Activated CD8-positive, alpha-beta memory T cell treated with anti-CD3 and anti-CD28 coated beads for 36 hours (primary cell): ENCODE results near the gene BCL2. TPM values are rescaled to one million over a fixed set of nuclear protein-coding genes. Genes with fewer than 3 reads are reported as not detected.

Experiments
- CTCF ChIA-PET: fragments of 350-600 bp; sonication (Branson Sonifier 250); formaldehyde crosslinking; loops from one replicate; lab custom pipeline; 2021; ENCODE audit warnings: antibody characterized with exemption; lab: Charles Lee
- POLR2A ChIA-PET: fragments of 350-600 bp; sonication (Branson Sonifier 250); formaldehyde crosslinking; loops from one replicate; lab custom pipeline; 2021; ENCODE audit warnings: antibody characterized with exemption; lab: Charles Lee
- total RNA-seq, 2 experiments: library from RNA; stranded (reverse); gene quantifications; one replicate each; pipeline ENCODE4 v1.2.3, GENCODE V29; 2021

Gene BCL2
- total RNA-seq, 2 experiments from 2014 or later = 74.9 to 75.7 TPM

DNA sequence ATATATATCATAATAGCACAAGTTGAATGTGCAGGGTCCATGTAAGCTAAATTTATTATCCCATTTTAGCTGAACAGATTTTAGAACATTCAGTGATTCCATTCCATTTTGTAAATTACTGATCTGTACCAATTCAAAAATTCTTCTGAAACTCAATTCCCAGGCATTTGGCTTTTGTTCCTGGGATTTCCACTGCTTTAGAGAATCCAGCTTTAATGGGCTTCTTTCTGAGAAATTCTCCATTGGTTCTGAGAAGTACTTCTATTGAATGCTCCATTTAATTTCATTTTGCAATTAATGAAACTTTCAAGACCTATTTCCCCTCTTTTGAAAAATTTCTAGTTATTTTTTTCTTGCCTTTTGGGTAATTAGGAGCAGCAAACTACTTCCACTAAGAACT lies 36.8 kb downstream of the BCL2 start:
- ChIA-PET POLR2A (no interaction called here), CTCF (interaction anchor here (1.9 kb wide), 1 partner anchor 35 kb away, joined by 4 read pairs; no protein-coding TSS in a partner anchor)

DNA sequence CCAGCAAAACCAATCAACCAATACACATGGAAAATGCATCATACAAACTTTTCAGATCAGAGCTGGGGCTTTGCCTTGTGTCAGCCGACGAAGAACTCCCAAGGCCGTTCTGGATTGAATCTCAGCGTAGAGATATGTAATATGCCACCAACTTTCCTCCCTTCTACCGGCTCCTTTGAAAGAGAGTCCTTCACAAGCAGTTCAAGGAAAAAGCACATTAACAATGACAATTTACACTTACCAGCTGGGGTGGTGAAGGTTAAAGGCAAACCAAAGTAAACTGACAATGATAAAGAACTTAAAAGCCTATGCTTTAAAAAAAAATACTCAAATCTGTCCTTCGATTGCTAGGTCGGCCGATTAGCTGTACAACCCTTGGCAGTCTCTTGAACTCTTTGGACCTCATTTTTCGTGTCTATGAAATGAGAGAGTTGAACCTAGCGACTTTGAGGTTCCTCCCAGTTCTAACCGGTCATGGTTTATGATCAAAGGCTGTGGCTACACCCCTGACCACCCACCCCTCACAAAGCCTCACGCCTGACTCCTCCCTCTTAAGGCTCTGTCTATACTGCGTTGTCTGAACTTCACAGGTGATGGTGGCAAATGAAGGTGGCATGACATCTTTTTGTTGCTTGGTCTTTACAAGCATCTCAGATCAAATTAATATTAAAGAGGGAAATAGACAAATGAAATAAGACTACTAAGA lies 46.2 kb downstream of the BCL2 start:
- ChIA-PET CTCF (interaction anchor here (1.8 to 2.5 kb wide), 2 partner anchors 18 to 44 kb away, joined by 7 read pairs; no protein-coding TSS in a partner anchor), POLR2A (no interaction called here)

DNA sequence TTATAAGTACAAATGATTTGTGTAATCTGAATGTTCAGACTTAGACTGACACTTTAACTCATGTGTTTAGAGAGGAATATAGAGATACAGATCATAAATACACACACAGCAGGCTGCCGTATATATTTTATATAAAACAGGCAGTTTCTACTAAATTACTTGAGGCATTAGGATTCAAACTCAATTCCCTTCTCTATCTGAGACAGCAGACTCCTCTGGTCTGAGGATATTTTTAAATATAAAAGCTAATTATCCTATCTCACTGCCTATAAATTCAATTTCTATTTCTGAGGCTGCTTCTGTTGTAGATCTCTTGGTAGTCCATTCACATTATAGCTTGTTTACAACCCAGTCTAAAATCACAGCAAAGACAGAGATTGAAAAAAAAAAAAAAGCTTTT lies 46.9 kb downstream of the BCL2 start:
- CTCF ChIA-PET = interaction anchor here (1.8 to 2.5 kb wide), 2 partner anchors 19 to 45 kb away, joined by 7 read pairs; no protein-coding TSS in a partner anchor
- POLR2A ChIA-PET = no interaction called here

GRCh38 chr18:63271881-63272299 lies 47.7 kb downstream of the BCL2 start:
- ChIA-PET POLR2A (no interaction called here), CTCF (interaction anchor here (0.9 to 2.5 kb wide), 2 partner anchors 20 to 27 kb away, joined by 4 to 7 read pairs; no protein-coding TSS in a partner anchor)

DNA sequence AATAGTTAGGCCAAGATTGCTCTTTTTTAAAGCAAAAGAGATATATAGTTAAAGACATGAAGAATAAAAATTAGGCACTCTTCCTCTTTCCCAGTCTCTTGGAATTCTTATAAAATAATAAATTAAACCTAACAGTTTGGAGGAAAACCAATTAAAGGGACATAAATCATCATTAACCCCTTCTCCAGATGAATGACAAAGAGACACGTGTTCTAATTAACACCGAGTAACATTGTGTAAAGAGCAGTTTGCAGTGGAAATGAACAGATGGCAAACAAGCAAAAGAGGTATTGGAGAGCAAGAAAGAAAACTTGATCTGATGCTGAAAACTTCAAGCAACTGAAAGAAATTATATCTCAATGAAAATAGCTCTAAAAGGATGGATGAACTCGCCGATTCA lies 48.4 kb downstream of the BCL2 start:
- POLR2A ChIA-PET = no interaction called here
- CTCF ChIA-PET = interaction anchor here (0.9 to 2.7 kb wide), 3 partner anchors 21 to 47 kb away, joined by 4 to 9 read pairs (median 7); no protein-coding TSS in a partner anchor

DNA sequence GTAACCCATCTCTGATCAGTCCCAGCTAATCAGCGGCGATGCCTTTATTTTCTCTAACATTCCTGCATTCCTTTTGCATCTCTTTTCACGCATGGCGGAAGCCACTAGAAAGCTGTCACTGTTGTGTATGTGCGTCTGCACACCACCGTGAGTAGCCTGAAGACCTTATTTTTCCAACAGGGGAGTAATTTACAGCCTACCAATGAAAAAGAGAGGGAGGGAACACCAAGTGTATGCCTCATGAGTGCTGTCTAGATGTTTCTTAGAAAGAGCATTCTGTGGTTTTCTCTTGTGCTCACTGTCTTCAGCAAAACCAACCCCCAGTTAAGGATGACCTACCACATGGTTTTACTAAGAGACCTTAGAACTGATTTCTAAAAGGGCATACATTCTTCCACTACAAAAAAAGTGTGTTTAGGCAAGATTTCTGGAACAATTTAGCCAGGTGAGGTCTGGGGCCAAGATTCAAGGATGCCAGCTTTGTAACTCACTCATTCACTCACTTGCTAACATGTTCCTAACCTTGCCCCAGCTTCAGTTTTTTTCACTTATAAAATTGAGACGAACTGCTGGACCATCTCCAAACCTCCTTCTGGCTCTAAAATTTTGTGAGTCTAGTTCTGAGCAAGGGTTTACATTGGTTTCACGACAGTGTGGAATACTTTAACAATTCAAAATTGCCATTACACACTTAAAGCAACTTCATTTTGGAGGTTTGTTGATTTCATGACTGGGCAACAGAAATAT lies 51.4 kb downstream of the BCL2 start:
- CTCF ChIA-PET = interaction anchor here (1.0 to 1.1 kb wide), 2 partner anchors 10 to 50 kb away, joined by 3 to 4 read pairs; no protein-coding TSS in a partner anchor
- POLR2A ChIA-PET = no interaction called here

GRCh38 chr18:63266888-63267790 lies 52.4 kb downstream of the BCL2 start:
- ChIA-PET CTCF (interaction anchor here (1.0 to 1.4 kb wide), 2 partner anchors 23 to 51 kb away, joined by 4 read pairs; no protein-coding TSS in a partner anchor), POLR2A (no interaction called here)

- POLR2A ChIA-PET = no interaction called here
- CTCF ChIA-PET = interaction anchor here (1.1 kb wide), 1 partner anchor 53 kb away, joined by 3 read pairs; no protein-coding TSS in a partner anchor
These were observed 54.2 kb downstream of the BCL2 start for GRCh38 chr18:63265326-63265725.

DNA sequence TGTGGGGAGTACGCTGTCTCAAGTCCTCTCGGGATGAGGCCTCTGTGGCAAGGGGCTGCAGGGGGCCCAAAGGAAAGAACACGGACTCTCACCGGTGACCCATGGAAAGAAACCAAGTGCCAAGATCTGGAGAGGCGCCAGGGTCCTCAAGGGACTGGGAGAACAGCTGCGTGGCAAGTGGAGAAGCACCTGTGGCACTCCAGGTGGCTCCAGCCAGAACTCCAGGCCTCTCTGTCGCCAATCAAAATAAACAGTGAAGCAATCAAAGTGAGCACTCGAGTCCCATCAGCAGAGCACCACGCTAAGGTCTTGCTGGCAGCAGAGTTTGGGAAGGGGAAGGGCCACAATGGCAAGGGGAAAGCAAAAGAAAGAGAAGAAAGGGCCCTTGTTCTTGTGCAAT lies 54.7 kb downstream of the BCL2 start:
- ChIA-PET POLR2A (no interaction called here), CTCF (no interaction called here)

- ChIA-PET POLR2A (no interaction called here), CTCF (no interaction called here)
These were observed 56.1 kb downstream of the BCL2 start for GRCh38 chr18:63263444-63263843.

- CTCF ChIA-PET = interaction anchor here (1.4 kb wide), 1 partner anchor 56 kb away, joined by 5 read pairs; the partner anchor contains the start of gene BCL2
- POLR2A ChIA-PET = no interaction called here
These were observed 56.9 kb downstream of the BCL2 start for GRCh38 chr18:63262369-63263335.

GRCh38 chr18:63261029-63261428 lies 58.5 kb downstream of the BCL2 start:
- CTCF ChIA-PET = interaction anchor here (1.4 kb wide), 1 partner anchor 58 kb away, joined by 5 read pairs; the partner anchor contains the start of gene BCL2
- POLR2A ChIA-PET = no interaction called here

DNA sequence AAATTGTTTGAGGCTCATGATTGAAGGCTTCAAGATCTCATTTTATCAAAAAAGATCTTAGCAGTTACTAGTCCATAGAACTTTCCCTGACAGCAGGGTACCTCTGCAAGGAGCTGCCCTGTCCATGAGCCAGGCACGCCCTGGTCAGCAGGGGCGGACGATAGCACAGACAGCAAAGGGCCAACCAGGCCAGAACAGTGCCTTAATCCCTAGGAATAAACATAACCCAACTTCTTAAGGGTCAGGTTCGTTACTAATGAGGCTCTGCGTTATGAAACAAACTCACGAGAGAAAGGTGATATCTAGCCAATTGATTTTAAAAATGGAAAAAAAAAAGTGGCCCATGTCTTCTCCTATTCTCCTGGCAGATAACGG lies 59.2 kb downstream of the BCL2 start:
- ChIA-PET POLR2A (no interaction called here), CTCF (no interaction called here)

DNA sequence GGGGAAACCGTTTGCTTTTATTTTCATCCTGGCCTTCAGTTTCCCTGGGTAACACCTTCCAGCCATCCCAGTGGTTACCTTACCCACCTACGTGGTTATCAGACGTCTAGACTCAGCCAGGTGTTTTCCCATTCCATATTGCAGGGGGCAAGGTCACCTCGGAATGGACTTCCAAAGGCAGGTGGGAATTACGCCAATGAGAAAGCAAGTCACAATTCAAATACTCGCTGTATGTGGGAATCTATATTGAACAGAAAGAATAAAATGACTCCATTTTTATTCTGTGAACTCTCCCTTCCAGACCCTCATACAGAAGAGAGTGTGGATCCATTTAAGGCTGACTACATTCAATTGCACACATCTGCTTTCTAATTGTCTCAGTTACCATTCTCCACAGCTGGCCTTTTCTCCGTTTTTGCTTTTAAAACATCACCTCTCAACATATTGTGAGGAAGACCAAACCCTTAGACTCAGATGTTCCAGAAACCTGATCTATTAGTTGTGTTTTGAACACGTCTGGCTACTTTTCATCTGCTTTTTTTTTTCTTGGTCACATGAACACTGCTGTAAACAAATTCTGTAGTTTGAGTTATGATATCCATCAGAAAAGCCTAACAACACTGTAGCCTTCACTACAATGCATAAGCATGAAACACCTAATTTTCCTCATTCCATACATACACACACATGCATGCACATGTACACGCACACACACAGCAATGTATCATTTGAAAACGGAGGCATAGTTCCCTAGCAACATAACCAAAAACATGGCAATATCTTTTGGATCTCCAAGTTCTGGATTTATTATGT lies 59.8 kb downstream of the BCL2 start:
- CTCF ChIA-PET = no interaction called here
- POLR2A ChIA-PET = no interaction called here

DNA sequence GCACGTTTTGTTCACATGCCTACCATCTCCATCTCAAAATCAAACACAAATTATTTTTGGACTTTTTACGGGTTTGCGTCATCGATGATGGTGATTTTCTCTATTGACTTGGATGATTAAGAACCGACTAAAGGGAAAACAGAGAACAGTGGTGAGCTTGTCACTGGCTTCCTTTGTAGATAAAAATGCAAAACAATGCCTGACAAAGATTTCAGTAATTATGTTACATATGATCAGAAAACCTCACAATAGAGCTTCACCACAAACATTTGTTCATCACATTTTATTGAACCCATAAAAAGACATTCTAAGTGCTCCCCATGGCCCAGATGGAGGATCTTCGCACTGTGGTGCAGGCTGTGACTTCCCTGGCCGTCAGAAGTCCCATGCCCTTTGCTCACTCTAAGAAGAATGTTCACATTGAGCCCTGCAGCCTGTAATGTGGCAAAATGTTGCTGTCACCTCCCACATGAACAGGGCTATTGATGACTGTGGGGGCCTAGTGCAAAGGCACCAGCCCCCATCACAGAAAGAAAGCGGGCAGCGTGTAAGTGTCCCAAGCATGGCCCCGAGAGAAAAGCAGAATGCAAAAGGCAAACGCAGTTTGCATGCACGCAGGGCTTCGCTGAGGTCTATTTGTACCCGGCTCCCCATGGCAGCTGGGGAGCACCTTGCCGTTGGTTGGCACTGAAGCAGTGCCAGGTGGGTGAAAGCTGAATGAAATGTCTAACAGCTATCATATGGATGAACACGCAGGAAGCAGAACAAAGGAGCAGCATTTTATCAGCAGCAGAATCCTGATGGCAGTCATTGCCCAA lies 60.6 kb downstream of the BCL2 start:
- ChIA-PET CTCF (interaction anchor here (1.2 kb wide), 1 partner anchor 52 kb away, joined by 3 read pairs; no protein-coding TSS in a partner anchor), POLR2A (interaction anchor here (0.9 kb wide), 1 partner anchor 43 kb away, joined by 3 read pairs; no protein-coding TSS in a partner anchor)

DNA sequence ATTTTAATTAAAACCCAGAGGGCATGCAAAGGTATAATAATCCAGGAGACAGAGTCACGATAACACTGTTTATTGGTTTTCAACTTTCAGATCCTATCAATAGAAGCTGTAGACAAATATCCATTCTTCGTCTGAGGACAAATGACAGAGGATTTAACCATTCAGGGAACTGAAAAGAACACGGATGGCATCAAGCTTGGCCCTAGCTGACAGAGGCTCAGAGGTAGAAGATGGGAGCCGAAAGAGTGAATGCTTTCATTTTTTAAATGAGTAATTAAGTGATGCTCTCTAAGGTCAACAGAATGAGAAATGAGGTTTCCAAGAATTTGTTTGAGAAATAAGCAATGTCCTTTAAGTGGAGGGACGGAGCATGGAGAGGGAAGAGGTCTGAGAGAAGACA lies 62.1 kb downstream of the BCL2 start:
- POLR2A ChIA-PET = no interaction called here
- CTCF ChIA-PET = no interaction called here
